Mesodermal cell (in vitro differentiated cells): ENCODE results near the gene AMHR2.
"Not testable (repeated sequence)": the region's sequence is repeated elsewhere in the genome, so short reads cannot be mapped to it uniquely, and the experiment has no call there.

Experiments
- H3K27ac ChIP-seq: 2 replicates; pipeline ENCODE4 v1.7.0; 2013; ENCODE audit warnings: mild to moderate bottlenecking, low read depth, low read length, moderate library complexity; ENCODE audit not compliant: severe bottlenecking
- H3K36me3 ChIP-seq: 2 replicates; pipeline ENCODE4 v1.7.1; 2013; ENCODE audit warnings: mild to moderate bottlenecking, low read length, moderate library complexity; ENCODE audit not compliant: control insufficient read depth, insufficient read depth
- H3K4me1 ChIP-seq: one replicate; pipeline ENCODE4 v1.7.1; 2013; ENCODE audit warnings: mild to moderate bottlenecking, low read length; ENCODE audit not compliant: insufficient read depth, control insufficient read depth, poor library complexity, severe bottlenecking
- H3K4me3 ChIP-seq: 2 replicates; pipeline ENCODE4 v1.7.0; 2013; ENCODE audit warnings: low read length, control low read depth, mild to moderate bottlenecking; ENCODE audit not compliant: insufficient read depth, poor library complexity, severe bottlenecking; ENCODE audit errors: extremely low read depth
- H3K9me3 ChIP-seq: 2 replicates; pipeline ENCODE4 v1.7.1; 2013; ENCODE audit warnings: mild to moderate bottlenecking, low read length, moderate library complexity; ENCODE audit not compliant: control insufficient read depth
- WGBS, 2 experiments: methylation state at CpG; one replicate each; pipeline ENCODE4 v1.1.5; 2013; ENCODE audit warnings: missing lambda C conversion rate in 2 of 2; ENCODE audit not compliant: insufficient coverage in 2 of 2; 5-methylcytosine and 5-hydroxymethylcytosine counted together

AMHR2 gene

GRCh38 chr12:53431187-53431586 lies 7.5 kb downstream of the AMHR2 start:
- no peaks in the 10 kb centered on the region for H3K36me3 ChIP-seq
- H3K9me3 ChIP-seq: no peaks in the 10 kb centered on the region
- no peak overlapping the region for H3K27ac ChIP-seq
- H3K4me1 ChIP-seq: peaks cover 13% of the 10 kb centered on the region
- WGBS, 2 experiments: 85 to 86% methylated on average over 5 to 7 of the region's 7 CpGs
- H3K4me3 ChIP-seq: no peak overlapping the region

GRCh38 chr12:53435326-53435725 lies 11.7 kb downstream of the AMHR2 start:
- not testable (repeated sequence) for H3K9me3 ChIP-seq, H3K4me3 ChIP-seq, H3K36me3 ChIP-seq, H3K27ac ChIP-seq, H3K4me1 ChIP-seq
- WGBS, 2 experiments: 92 to 98% methylated on average over 5 to 6 of the region's 9 CpGs

- not testable (repeated sequence) for H3K9me3 ChIP-seq, H3K4me3 ChIP-seq, H3K27ac ChIP-seq, H3K4me1 ChIP-seq
- peaks cover 19% of the 10 kb centered on the region for H3K36me3 ChIP-seq
Measured at GRCh38 chr12:53439582-53439981, 15.9 kb downstream of the AMHR2 start.

GRCh38 chr12:53441040-53441833 lies 17.6 kb downstream of the AMHR2 start, which contains the start of gene PRR13:
PRR13 (plus strand) TSS chr12:53441734; CDS start chr12:53442715, 981 bp downstream.
- Histone ChIP-seq H3K4me1 (peaks cover 8% of the 10 kb centered on the region), H3K27ac (peak within 1 kb of the TSS; percentile 63), H3K36me3 (peaks cover 29% of the 10 kb centered on the region), H3K4me3 (peak within 1 kb of the TSS; percentile 83), H3K9me3 (no peaks in the 10 kb centered on the region)
- 6 to 23% methylated on average over 16 to 21 of the region's 31 CpGs for WGBS, 2 experiments

GRCh38 chr12:53443955-53444354 lies 20.3 kb downstream of the AMHR2 start:
- Histone ChIP-seq H3K9me3 (no peaks in the 10 kb centered on the region), H3K4me1 (peaks cover 8% of the 10 kb centered on the region), H3K36me3 (peaks cover 41% of the 10 kb centered on the region), H3K27ac (no peak overlapping the region), H3K4me3 (no peak overlapping the region)
- 95 to 100% methylated on average over 2 of the region's 4 CpGs for WGBS, 2 experiments

GRCh38 chr12:53444593-53445325 lies 21.1 kb downstream of the AMHR2 start:
- H3K36me3 ChIP-seq: peaks cover 41% of the 10 kb centered on the region
- H3K9me3 ChIP-seq, H3K4me1 ChIP-seq, H3K4me3 ChIP-seq, H3K27ac ChIP-seq: not testable (repeated sequence)
- WGBS, 2 experiments: 91 to 97% methylated on average over 9 of the region's 11 CpGs

GRCh38 chr12:53450936-53451335 lies 27.3 kb downstream of the AMHR2 start:
- 93 to 95% methylated on average over 4 of the region's 7 CpGs for WGBS, 2 experiments

GRCh38 chr12:53451661-53452158 lies 28.1 kb downstream of the AMHR2 start, which contains the start of gene PCBP2:
PCBP2 (plus strand) TSS chr12:53452102; CDS start chr12:53454801, 2,699 bp downstream.
- H3K4me3 ChIP-seq: peak within 1 kb of the TSS; percentile 91
- H3K9me3 ChIP-seq: no peaks in the 10 kb centered on the region
- peaks cover 48% of the 10 kb centered on the region for H3K36me3 ChIP-seq
- WGBS, 2 experiments: 0 to 1% methylated on average over 16 to 23 of the region's 32 CpGs
- peaks cover 6% of the 10 kb centered on the region for H3K4me1 ChIP-seq
- peak within 1 kb of the TSS; percentile 98 for H3K27ac ChIP-seq

More at GRCh38 chr12:53450936-53451335, 27.3 kb downstream of the AMHR2 start:
- no peaks in the 10 kb centered on the region for H3K9me3 ChIP-seq
- no peak overlapping the region for H3K27ac ChIP-seq
- peaks cover 44% of the 10 kb centered on the region for H3K36me3 ChIP-seq
- no peak overlapping the region for H3K4me3 ChIP-seq
- H3K4me1 ChIP-seq: peaks cover 6% of the 10 kb centered on the region

- WGBS, 2 experiments: 0% methylated on average over 19 to 24 of the region's 82 CpGs
- Histone ChIP-seq H3K4me3 (peak overlapping the region; percentile 91), H3K4me1 (peaks cover 6% of the 10 kb centered on the region), H3K27ac (peak overlapping the region; percentile 98), H3K9me3 (no peaks in the 10 kb centered on the region), H3K36me3 (peaks cover 52% of the 10 kb centered on the region)
Measured at GRCh38 chr12:53452159-53453077, 28.8 kb downstream of the AMHR2 start.

GRCh38 chr12:53453953-53454640 lies 30.4 kb downstream of the AMHR2 start:
- Histone ChIP-seq H3K36me3 (peaks cover 64% of the 10 kb centered on the region), H3K4me1 (peaks cover 6% of the 10 kb centered on the region), H3K4me3 (peak overlapping the region; percentile 91), H3K27ac (no peak overlapping the region), H3K9me3 (no peaks in the 10 kb centered on the region)
- WGBS, 2 experiments: 72 to 75% methylated on average over 4 to 5 of the region's 6 CpGs
